Stimulated activated naive CD8-positive, alpha-beta T cell treated with anti-CD3 and anti-CD28 coated beads, Interleukin-15, amount 100 ng/mL, for 72 hours (primary cell): ENCODE data around the gene AZU1.

Source experiments
- ATAC-seq: fragments of 150-1000 bp; cut with Tn5 transposase; 2 replicates; pipeline ENCODE4 v1.10.0; 2021; ENCODE audit warnings: mild to moderate bottlenecking, moderate library complexity
- DNase-seq, 2 donors: peaks; one replicate each; pipeline ENCODE4 v3.0.0; 2021 to 2022
- H3K27ac Mint-ChIP-seq, 2 donors: one replicate each; pipeline ENCODE4 v1.8.0; 2022; ENCODE audit warnings: mild to moderate bottlenecking in 2 of 2, mixed read lengths in 2 of 2, moderate library complexity in 2 of 2
- H3K27me3 Mint-ChIP-seq: one replicate; pipeline ENCODE4 v1.8.0; 2022; ENCODE audit warnings: mixed read lengths
- H3K4me1 Mint-ChIP-seq: one replicate; pipeline ENCODE4 v1.8.0; 2022; ENCODE audit warnings: mild to moderate bottlenecking, mixed read lengths
- H3K4me3 Mint-ChIP-seq, 2 donors: one replicate each; pipeline ENCODE4 v1.8.0; 2022; ENCODE audit warnings: mild to moderate bottlenecking in 2 of 2, mixed read lengths in 2 of 2, moderate library complexity in 1 of 2
- H3K9me3 Mint-ChIP-seq, 2 donors: one replicate each; pipeline ENCODE4 v1.8.0; 2022; ENCODE audit warnings: mixed read lengths in 2 of 2

Gene AZU1

GRCh38 chr19:827710-828321 lies at the start of gene AZU1:
Gene AZU1, plus strand, starts transcription at chr19:827837. Its CDS starts 10 bp downstream, at chr19:827847.
- ATAC-seq (no peak), DNase-seq (no peak)
- no peak within 1 kb of the TSS for H3K27ac Mint-ChIP-seq
- H3K27me3 Mint-ChIP-seq: peaks cover 51% of the 10 kb centered on the region
- no peaks in the 10 kb centered on the region for H3K9me3 Mint-ChIP-seq
- no peaks in the 10 kb centered on the region for H3K4me1 Mint-ChIP-seq
- H3K4me3 Mint-ChIP-seq: no peak within 1 kb of the TSS

- H3K4me3 Mint-ChIP-seq: no peak overlapping the region
- no peak overlapping the region for H3K27ac Mint-ChIP-seq
- H3K4me1 Mint-ChIP-seq: no peaks in the 10 kb centered on the region
- H3K9me3 Mint-ChIP-seq: no peaks in the 10 kb centered on the region
- no peak for ATAC-seq
- DNase-seq: no peak
- peaks cover 7% of the 10 kb centered on the region for H3K27me3 Mint-ChIP-seq
Measured at GRCh38 chr19:778910-779653, 48.6 kb upstream of the AZU1 start.

- Mint-ChIP-seq H3K9me3 (no peaks in the 10 kb centered on the region), H3K4me3 (no peak overlapping the region), H3K27me3 (peaks cover 7% of the 10 kb centered on the region), H3K4me1 (no peaks in the 10 kb centered on the region), H3K27ac (no peak overlapping the region)
- DNase-seq: no peak
- no peak for ATAC-seq
Measured at GRCh38 chr19:780935-781334, 46.7 kb upstream of the AZU1 start.

- H3K27ac Mint-ChIP-seq: no peak overlapping the region
- ATAC-seq: no peak
Measured at GRCh38 chr19:781800-782184, 45.8 kb upstream of the AZU1 start.

GRCh38 chr19:782185-782877 lies 45.3 kb upstream of the AZU1 start:
- Mint-ChIP-seq H3K27ac (no peak overlapping the region), H3K27me3 (peaks cover 7% of the 10 kb centered on the region), H3K9me3 (no peaks in the 10 kb centered on the region), H3K4me3 (no peak overlapping the region), H3K4me1 (no peaks in the 10 kb centered on the region)
- ATAC-seq (no peak), DNase-seq (no peak)

More at GRCh38 chr19:781800-782184, 45.8 kb upstream of the AZU1 start:
- Mint-ChIP-seq H3K4me3 (no peak overlapping the region), H3K9me3 (no peaks in the 10 kb centered on the region), H3K27me3 (peaks cover 7% of the 10 kb centered on the region), H3K4me1 (no peaks in the 10 kb centered on the region)
- DNase-seq: no peak

- H3K27ac Mint-ChIP-seq: no peak overlapping the region
- H3K27me3 Mint-ChIP-seq: peaks cover 7% of the 10 kb centered on the region
- H3K4me1 Mint-ChIP-seq: no peaks in the 10 kb centered on the region
- no peaks in the 10 kb centered on the region for H3K9me3 Mint-ChIP-seq
- ATAC-seq: no peak
- no peak for DNase-seq
- H3K4me3 Mint-ChIP-seq: no peak overlapping the region
Measured at GRCh38 chr19:782878-783668, 44.6 kb upstream of the AZU1 start.

- H3K4me1 Mint-ChIP-seq: no peaks in the 10 kb centered on the region
- ATAC-seq (no peak), DNase-seq (no peak)
- H3K27ac Mint-ChIP-seq: peak overlapping the region in 1 of 2 donors; percentile 42
- H3K27me3 Mint-ChIP-seq: peaks cover 9% of the 10 kb centered on the region
- H3K9me3 Mint-ChIP-seq: no peaks in the 10 kb centered on the region
- H3K4me3 Mint-ChIP-seq: no peak overlapping the region
Measured at GRCh38 chr19:784541-784940, 43.1 kb upstream of the AZU1 start.

- DNase-seq: no peak
- H3K4me1 Mint-ChIP-seq: no peaks in the 10 kb centered on the region
- ATAC-seq: no peak
- H3K27ac Mint-ChIP-seq: no peak overlapping the region
- no peak overlapping the region for H3K4me3 Mint-ChIP-seq
- peaks cover 15% of the 10 kb centered on the region for H3K27me3 Mint-ChIP-seq
- no peaks in the 10 kb centered on the region for H3K9me3 Mint-ChIP-seq
Measured at GRCh38 chr19:787536-787935, 40.1 kb upstream of the AZU1 start.

- no peaks in the 10 kb centered on the region for H3K9me3 Mint-ChIP-seq
- H3K27ac Mint-ChIP-seq: peak overlapping the region; percentile 73 to 96
- no peak for ATAC-seq
- H3K4me3 Mint-ChIP-seq: no peak overlapping the region
- H3K27me3 Mint-ChIP-seq: peaks cover 15% of the 10 kb centered on the region
- H3K4me1 Mint-ChIP-seq: no peaks in the 10 kb centered on the region
- no peak for DNase-seq
Measured at GRCh38 chr19:788686-788982, 39.0 kb upstream of the AZU1 start.

- Mint-ChIP-seq H3K27ac (peak overlapping the region; percentile 73 to 96), H3K4me1 (no peaks in the 10 kb centered on the region), H3K4me3 (no peak overlapping the region), H3K9me3 (no peaks in the 10 kb centered on the region), H3K27me3 (peaks cover 15% of the 10 kb centered on the region)
- ATAC-seq (no peak), DNase-seq (no peak)
Measured at GRCh38 chr19:788983-789700, 38.5 kb upstream of the AZU1 start.

- DNase-seq (no peak), ATAC-seq (no peak)
- Mint-ChIP-seq H3K4me3 (no peak overlapping the region), H3K4me1 (no peaks in the 10 kb centered on the region), H3K9me3 (no peaks in the 10 kb centered on the region), H3K27ac (peak overlapping the region; percentile 79 to 91), H3K27me3 (peaks cover 15% of the 10 kb centered on the region)
Measured at GRCh38 chr19:789701-790060, 38.0 kb upstream of the AZU1 start.

GRCh38 chr19:791007-791566 lies 36.5 kb upstream of the AZU1 start:
- Mint-ChIP-seq H3K9me3 (no peaks in the 10 kb centered on the region), H3K27me3 (peaks cover 15% of the 10 kb centered on the region), H3K27ac (no peak overlapping the region), H3K4me1 (no peaks in the 10 kb centered on the region), H3K4me3 (no peak overlapping the region)
- no peak for ATAC-seq
- DNase-seq: no peak

- Mint-ChIP-seq H3K27me3 (peaks cover 15% of the 10 kb centered on the region), H3K27ac (no peak overlapping the region), H3K4me1 (peaks cover 3% of the 10 kb centered on the region), H3K4me3 (no peak overlapping the region), H3K9me3 (no peaks in the 10 kb centered on the region)
- ATAC-seq: peak; percentile 29
- no peak for DNase-seq
Measured at GRCh38 chr19:791567-792305, 35.9 kb upstream of the AZU1 start.

- Mint-ChIP-seq H3K9me3 (no peaks in the 10 kb centered on the region), H3K4me3 (no peak overlapping the region), H3K27ac (peak overlapping the region in 1 of 2 donors; percentile 54), H3K4me1 (peaks cover 5% of the 10 kb centered on the region), H3K27me3 (peaks cover 15% of the 10 kb centered on the region)
- no peak for ATAC-seq
- DNase-seq: no peak
Measured at GRCh38 chr19:792306-792885, 35.2 kb upstream of the AZU1 start.
